Stimulated activated naive CD8-positive, alpha-beta T cell treated with anti-CD3 and anti-CD28 coated beads, Interleukin-15, Interleukin-2, amounts not matched to agents 100 U/mL and 50 U/mL, for 24 hours (primary cell): ENCODE data around the gene ATP2A3.
"Not testable (repeated sequence)": the region's sequence is repeated elsewhere in the genome, so short reads cannot be mapped to it uniquely, and the experiment has no call there.

Source experiments
- ATAC-seq: fragments of 150-1000 bp; cut with Tn5 transposase; one replicate; pipeline ENCODE4 v1.10.0; 2021
- DNase-seq: peaks from one replicate; pipeline ENCODE4 v3.0.0; 2021

The ATP2A3 gene

DNA sequence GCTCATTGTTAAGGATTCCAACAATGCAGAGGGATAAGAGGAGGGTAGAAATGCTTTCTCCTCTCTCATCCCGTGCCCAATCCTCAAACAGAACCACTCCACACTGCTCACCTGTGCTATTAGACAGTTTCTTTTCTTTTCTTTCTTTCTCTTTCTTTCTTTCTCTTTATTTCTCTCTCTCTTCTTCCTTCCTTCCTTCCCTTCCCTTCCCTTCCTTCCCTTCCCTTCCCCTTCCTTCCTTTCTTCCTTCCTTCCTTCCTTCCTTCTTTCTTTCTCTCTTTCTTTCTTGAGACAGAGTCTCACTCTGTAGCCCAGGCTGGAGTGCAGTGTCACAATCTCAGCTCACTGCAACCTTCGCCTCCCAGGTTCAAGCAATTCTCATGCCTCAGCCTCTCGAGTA is 27.5 kb upstream of the ATP2A3 start:
- ATAC-seq = not testable (repeated sequence)

DNA sequence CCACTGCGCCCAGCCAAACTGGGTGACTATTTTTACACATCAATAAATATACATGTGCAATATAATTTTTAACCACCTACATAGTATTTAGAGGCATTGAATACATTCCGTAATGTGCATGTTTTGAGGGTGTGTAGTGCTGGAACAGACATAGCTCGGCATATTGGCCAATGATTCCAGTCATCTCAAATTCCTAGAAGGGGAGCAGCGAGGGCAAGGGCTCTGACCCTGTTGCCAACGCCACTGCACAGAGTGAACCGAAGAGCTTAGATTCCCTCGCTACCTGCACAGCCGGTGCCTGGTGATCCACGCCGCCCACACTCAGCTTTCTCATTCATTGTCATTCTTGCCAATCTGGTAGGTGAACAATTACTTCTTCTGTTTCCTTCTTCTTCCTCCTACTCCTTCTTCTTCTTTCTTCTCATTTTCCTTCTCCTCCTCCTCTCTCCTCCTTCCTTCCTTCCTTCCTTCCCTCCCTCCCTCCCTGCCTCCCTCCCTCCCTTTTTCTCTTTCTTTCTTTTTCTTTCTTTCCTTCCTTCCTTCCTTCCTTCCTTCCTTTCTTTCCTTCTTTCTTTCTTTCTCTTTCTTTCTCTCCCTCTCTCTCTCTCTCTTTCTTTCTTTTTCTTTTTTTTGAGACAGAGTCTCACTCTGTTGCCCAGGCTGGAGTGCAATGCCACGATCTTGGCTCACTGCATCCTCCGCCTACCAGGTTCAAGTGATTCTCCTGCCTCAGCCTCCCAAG is 26.3 kb upstream of the ATP2A3 start:
- DNase-seq (no peak), ATAC-seq (no peak)

More for the DNA sequence above, 27.5 kb upstream of the ATP2A3 start:
- not testable (repeated sequence) for DNase-seq

DNA sequence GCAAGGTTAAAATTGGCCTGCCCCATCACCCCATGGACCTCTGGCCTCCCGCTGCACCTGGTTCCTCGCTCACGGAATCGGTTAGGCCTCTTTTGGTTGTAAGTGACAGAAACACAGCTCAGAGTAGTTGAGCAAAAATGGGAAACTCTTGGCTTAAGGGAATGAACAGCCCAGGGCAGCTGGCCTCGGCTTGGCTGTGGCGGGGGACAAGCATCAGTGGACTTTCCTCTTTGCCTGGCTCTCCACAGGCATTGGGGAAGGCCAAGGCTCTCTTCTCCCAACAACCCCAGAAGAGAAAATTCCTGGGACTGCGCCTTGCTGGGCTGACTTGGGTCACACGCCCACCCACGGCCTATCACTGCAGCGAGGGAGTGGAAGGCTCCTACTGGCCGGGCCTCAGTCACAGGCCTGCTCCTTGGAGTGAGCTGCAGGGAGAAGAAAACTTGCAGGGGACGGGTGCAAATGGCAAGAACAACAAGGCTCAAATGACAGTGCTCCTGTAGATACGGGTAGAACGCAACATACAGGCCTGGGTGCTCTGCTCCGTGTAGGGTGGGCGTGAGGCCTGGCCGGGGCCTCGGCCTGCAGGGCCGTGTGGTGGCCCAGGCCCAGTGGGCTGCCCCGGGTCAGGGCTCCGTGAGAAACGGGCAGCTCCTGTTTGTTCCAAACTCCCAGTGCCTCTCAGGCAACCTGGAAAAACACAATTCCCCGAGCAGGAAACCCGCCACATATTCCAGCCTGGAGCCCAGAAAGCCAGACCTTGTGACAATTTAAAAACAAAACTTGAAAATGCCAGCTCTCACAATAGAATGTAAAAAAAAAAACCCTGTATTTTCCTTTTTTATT is 25.0 kb upstream of the ATP2A3 start:
- no peak for DNase-seq
- no peak for ATAC-seq

DNA sequence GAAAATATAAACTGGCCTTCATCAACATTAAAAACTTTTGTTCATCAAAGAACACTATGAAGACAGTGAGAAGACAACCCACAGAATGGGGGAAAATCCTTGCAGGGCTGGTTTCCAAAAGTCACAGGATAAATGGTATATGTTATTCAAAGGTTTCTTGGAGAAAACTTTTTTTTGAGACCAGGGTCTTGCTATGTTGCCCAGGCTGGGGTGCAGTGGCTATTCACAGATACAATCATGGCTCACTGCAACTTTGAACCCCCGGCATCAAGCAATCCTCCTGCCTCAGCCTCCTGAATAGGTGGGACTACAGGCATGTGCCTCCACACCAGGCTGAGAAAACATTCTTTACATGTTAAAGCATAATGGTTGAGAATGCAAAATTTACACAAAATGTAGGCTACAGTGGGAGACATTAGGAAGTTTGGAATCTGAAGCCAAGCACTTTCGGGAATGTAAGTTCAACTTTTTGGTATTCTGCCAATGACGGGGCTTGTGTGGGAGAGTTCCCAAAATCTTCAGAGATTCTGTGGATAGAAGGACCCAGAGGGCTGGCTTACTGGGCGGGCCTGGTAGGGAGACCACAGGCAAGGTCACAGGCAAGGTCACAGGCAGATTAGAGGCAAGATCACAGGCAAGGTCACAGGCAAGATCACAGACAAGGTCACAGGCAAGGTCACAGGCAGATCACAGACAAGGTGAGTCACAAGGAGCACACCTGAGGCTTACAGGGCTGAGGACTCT is 24.2 kb upstream of the ATP2A3 start:
- ATAC-seq (no peak), DNase-seq (no peak)

DNA sequence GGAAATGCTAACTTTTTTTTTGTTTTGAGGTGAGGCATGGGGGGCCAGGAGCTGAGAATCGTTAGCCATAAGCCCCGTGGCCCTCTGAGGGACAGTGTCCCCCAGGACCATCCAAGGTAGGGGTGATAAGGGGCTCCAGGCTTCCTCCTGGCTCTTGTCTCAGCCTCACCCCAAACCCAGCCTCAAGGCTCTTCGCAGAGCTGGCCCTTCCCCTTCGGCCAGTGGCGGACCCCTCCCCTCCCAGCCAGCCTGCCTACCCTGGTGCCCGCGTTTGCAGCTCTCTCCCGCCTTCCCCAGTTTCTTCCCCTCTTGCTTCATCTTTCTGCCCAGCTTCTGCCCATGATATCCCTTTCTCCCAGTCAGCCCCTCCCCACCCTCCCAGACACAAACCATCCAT is 22.7 kb upstream of the ATP2A3 start:
- DNase-seq = no peak
- ATAC-seq = no peak

DNA sequence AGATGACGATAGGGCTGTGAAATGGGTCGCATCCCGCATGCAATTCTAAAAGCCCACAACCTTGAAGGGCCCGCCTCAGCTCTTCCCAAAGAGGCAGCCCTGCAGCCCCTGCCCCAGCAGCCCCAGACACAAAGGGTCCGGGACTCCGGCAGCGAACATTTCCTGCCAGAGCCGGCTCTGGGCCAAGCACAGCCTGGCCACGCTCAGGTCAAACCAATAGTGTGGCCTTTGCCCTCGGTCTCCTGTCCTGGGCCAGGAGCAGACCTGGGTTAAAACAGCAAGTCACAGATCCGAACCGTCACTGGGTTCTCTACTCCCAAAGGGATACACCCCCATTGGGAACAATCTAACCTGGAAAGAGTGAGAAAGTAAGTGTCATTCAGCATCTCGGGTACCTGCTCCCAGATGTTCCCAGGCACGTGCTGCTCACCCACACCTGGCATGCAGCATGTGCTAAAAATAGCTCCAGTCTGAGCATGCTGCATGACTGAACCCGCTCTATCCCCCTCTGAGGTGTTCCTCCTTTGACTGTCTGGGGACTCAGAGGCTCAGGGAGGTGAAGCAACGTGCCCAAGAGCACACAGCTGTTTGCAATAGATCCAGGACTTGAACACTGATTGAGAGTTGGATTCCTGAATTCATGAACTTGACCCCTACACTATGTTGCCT is 22.2 kb upstream of the ATP2A3 start:
- DNase-seq (no peak), ATAC-seq (no peak)

DNA sequence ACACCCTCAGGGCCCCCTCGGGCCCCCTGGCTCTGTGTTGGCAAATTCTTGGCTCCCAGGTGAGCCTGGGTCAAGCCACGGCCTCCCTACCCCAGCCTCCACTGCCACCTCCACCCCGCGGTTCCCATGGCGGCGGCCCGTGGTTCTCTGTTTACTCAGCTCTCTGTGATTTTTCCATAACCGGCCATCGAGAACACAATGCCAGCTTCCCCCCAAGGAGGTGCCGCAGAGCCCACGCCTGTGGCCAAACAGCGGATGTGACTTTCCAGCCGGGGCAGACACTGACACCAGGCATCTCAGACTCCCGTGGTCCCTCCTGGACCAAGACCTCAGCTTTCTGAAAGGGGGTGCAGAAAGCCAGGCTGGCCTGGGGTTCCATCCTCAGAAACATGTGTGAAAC is 21.6 kb upstream of the ATP2A3 start:
- ATAC-seq (no peak), DNase-seq (no peak)

DNA sequence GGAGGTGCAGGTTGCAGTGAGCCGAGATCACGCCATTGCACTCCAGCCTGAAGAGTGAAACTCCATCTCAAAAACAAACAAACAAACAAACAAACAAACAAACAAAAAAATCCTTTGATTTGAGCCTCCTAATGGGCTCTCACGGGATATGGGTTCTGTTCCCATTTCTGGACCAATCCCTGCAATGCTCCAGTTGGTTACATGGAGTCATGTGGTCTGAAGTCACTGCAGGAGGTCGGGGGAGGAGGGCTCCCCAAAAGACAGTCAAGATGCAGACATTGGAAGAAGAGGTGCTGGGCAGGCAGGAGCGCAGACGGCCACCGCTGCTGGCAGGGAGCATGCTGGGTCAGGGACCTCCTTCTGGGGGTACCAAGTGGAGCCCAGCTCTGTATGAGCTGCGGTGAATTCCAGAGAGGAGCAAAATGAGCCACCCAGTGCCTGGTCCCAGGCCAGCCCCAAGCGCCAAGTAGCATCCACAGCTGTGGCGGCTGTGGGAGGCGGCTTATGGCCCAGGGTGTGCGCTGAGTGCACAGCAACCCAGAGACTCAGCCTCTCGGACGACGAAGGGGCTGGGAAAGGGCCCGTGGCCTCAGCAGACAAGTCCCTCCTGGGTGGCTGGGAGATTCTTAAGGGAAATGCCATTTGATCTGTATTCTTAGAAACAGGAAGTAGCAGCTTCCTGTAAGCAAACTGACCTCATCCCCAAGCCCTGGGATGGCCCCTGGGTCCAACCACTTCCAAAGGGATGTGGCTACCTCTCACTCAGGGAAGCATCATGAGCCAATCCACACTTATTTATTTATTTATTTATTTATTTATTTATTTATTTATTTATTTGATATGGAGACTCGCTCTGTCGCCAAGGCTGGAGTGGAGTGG is 19.6 kb upstream of the ATP2A3 start:
- no peak for ATAC-seq

DNA sequence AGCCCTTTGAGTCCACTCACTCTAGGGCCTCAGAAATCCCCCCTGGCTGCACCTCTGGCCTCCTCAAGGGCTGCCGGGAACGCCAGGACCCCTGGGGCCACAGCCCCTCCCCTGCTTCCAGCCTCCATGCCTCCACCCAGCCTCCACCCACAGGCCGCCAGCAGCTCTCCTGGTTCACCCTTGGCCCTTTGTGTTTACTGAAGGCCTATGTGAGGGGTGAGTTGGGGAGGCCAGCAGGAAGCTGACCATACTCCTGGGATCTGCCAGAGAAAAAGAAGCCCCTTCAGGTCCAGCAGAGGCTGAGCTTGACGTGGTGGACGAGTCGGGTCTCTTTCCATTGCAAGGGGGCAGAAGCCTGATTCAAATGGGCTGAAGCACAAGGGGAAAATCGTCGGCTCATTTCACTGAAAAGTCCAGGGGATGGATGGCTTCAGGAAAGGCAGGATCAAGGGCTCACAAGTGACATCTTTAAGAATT is 18.3 kb upstream of the ATP2A3 start:
- ATAC-seq (no peak), DNase-seq (no peak)

More for the DNA sequence above, 19.6 kb upstream of the ATP2A3 start:
- DNase-seq = no peak

DNA sequence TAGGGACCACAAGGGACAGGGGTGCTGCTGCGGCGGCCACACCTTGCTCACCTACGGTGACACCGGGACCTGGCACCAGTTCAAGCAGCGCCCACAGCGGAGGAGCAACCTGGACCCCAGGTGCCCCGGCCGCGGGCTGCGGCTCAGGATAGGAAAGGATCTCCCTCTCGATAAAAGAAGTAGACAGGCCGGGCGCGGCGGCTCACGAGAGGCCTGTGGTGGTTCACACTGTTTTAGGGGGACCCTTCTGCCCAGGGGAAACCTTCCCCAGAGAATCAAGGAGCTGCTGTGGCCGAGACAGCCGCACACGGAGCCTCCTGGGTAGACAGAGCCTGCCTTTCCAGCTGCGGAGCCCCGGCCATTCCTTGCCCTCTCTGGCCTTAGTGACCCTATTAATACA is 17.9 kb upstream of the ATP2A3 start:
- DNase-seq (no peak), ATAC-seq (no peak)

DNA sequence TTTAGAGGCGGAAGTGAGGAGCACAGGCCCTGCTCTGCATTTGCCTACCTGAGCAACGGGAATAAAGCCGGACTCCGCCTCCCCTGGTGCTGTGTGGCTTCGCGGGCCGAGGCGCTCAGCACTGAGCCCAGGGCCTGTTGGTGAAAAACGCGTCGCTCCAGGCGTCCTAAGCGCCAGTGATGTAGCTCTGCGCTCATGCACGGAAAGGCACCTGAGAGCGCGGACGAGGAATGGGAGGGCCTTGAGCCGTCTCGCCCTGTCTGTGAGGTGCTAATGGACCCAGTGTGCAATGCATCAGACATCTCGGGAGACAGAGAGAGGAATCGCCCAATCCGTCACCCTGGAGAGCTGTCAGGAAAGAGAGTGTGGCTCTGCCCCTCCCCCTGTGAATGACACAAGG is 17.2 kb upstream of the ATP2A3 start:
- DNase-seq (no peak), ATAC-seq (no peak)

DNA sequence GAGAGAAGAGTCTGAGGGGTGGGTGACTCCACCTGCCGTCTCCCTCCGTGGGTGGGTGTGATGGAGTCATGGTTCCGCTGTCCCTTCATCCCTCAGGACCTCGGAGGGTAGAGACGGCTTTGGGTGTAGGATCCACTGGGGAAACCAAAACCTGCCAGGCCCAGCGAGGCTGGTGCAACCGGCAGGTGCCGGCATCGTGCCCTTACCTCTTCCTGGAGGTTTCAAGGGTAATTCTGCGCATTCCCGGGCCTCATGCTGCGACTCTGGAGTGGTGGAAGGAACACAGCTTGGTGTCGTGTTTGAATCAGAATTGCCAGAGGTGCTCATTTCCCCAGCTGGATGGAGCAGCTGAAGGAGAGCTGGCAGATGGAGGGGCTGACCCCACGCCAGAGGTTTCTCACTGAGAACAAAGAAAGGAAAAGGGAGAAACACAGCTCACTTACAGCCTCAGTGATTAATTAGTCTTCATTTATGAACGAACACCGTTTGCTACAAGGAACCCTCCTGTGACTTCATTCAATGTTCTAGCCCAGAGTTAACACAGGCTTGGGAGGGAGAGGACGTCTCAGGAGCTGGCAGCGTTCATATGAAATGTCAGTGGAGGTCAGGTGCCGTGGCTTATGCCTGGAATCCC is 16.3 kb upstream of the ATP2A3 start:
- ATAC-seq (no peak), DNase-seq (no peak)

DNA sequence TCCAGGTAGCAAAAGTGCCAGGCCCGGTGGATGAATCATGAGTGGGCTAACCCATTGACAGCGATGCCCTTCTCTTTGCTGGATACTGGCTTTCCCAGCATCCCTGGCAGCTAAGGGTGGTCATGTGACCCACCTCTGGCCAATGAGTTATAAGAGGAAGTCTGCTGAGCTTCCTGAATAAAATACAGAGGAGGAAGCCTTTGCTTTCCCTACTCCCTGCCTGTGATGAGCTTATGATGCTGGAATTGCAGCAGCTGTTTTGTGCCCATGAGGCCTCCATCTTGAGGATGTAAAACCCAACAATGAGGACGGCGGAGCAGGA is 15.0 kb upstream of the ATP2A3 start:
- ATAC-seq (no peak), DNase-seq (no peak)

DNA sequence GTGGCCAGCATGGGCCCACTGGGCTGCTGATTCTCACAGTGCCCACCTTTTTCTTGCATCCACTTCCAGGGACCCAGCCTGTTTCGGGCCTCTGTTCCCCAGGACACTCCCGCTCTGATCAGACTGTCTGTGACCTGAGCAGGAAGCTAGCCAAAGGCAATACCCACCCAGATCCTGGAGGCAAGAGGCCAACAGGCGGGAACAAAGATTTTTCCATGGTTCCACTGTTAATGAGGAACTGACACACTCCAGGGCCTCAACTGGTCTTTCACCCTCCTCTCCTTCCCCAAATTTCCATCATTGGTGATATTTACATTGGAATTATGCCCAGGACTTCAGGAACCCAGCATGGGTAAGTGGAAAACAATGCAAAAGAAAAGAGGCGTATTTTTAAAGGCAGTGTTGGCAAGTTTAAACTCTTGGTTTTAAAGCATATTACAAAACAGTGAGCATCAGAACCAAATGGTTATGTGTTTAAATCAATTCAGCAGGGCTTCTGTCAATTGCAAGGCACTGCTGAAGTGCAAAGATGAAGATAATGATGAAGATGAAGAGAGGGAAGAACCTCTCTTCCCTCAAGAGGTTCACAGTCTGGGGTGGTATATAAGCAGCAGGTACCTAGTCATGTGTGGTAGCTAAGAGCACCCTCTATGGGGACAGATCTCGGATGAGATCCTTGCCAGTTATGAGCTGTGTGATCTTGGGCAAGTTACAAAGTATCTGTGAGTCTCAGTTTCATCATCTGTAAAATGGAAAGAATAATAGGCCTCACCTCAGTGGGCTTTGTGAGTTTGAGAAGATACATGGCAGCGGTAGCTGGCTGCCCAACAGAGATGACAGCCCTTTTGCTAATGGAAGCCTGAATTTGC is 14.4 kb upstream of the ATP2A3 start:
- ATAC-seq (no peak), DNase-seq (no peak)

DNA sequence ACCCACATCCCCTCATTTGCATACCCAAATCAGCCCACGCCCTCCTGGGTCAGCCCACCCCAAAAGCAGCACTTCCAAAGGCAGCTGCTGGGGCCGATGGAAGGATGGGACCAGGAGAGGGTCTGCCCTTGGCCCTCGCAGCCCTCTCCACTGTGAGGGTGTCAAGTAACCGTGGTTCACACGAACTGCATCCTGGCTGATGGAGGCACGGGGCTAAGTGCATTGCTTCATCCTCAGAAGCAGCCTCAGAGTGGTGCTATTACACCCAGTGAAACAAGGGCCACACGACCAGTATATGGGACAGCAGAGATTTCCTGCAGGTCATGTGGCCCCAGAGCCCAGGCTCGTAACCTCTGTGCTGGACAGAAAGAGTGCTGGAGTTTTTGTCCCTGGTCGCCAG is 13.2 kb upstream of the ATP2A3 start:
- ATAC-seq (no peak), DNase-seq (no peak)

DNA sequence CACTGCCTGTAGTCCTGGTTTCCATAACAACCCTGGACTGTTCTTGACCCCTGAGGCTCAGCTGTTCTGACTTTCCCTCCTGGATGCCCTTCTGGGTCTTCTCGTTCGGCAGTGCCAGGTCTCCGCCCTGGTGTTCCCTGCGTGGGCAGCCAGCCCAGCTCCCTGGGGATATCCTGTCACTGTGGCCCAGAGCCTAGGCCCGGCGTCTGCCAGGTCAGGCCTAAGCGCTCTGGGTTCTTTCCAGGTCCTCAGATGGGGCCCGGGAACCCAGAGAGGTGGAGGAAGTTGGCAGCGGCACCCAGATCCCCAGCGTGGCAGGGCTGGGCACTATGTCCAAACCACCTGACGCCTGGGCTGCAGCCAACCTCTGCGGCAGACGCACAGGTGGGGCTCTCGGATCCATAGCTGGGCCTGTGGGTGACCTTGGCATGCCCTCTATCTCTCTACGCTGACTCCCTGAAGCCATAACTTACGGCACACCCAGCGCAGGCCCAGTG is 12.5 kb upstream of the ATP2A3 start:
- DNase-seq (no peak), ATAC-seq (no peak)

DNA sequence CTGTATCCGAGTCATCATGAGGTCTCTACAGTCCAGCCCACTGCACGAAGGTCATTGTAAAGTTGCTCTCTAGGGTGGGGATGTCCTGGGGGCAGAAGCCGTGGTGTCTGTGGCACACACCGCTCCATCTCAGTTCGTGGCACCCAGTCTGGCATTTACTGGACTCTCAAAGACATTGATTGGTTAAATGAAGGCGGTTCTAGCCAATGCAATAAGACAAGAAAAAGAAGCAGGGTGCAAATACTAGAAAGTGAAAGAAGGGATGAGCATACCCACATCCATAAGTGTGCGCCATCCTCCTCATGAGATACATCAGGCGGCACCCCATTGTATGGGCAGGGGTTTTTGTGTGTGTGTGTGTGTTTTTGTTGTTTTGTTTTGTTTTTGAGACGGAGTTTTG is 10.7 kb upstream of the ATP2A3 start:
- DNase-seq = no peak
- no peak for ATAC-seq

DNA sequence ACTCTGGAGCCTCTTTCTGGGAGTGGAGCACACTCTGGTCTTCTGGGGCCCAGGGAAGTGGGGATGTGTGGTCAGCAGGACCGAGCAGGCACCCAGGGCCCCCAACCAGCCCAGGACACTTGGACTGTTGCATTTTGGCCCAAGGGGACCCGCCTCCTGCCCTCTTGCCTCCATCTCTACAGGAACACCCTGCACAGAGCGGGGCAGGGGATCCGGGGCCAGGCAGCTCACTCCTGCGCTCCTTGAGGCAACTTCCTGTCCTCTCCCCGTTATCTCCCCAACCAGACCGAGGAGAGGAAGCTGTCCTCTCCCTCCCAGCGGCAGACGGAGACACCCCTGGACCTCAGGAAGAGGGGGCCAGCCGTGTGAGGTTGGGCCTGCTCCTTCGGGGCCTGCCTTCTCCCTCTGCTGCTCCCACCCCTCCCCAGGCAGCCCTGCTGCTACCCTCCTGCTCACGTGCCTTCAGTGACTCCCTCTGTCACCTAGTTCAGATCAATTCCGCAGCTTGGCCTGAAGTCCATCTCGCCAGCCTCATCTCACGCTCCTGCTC is 10.0 kb upstream of the ATP2A3 start:
- DNase-seq (no peak), ATAC-seq (no peak)

DNA sequence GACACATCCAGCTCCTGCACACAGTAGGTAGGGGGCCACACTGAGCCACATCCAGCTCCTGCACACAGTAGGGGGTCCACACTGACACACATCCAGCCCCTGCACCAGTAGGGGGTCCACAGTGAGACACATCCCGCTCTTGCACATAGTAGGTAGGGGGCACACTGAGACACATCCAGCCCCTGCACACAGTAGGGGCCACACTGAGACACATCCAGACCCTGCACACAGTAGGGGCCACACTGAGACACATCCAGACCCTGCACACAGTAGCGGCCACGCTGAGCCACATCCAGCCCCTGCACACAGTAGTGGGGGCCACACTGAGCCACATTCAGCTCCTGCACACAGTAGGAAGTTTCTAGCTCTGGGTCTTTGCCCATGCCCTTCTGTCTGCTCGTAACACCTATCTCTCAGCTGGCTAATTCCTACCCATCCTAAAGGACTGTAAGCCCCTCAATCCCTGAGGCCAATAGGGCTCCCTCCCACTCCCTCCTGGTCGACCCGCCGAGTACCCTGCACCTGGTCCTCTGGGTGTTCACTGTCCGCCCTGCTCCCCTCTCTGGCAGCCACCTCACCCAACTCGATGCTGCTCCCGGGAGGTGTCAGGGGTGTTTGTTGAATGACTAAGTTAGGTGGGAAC is 9.4 kb upstream of the ATP2A3 start:
- ATAC-seq (no peak), DNase-seq (no peak)
